GM12878 (cell line): Measurements from ENCODE around the gene IL27RA.
"Not testable (repeated sequence)": the region's sequence is repeated elsewhere in the genome, so short reads cannot be mapped to it uniquely, and the experiment has no call there.

Source experiments
- CBFB ChIP-seq: IDR thresholded peaks from 2 replicates; pipeline ENCODE4 v1.6.1; 2016; ENCODE audit warnings: antibody characterized with exemption, low read depth
- CREM ChIP-seq: IDR thresholded peaks from 2 replicates; pipeline ENCODE4 v1.6.1; 2014; ENCODE audit warnings: antibody characterized with exemption, low read depth
- CTCF ChIP-seq, 3 experiments: IDR thresholded peaks in 2 of 3; conservative IDR thresholded peaks in 1 of 3; 2 replicates each; pipeline ENCODE4 v1.5.1; 2011; ENCODE audit warnings: low read depth in 3 of 3, low read length in 3 of 3, mild to moderate bottlenecking in 3 of 3, control low read depth in 2 of 3, moderate library complexity in 2 of 3, inconsistent platforms in 1 of 3, mixed read lengths in 1 of 3; ENCODE audit not compliant: control insufficient read depth in 2 of 3, insufficient read depth in 1 of 3; ENCODE audit errors: extremely low read depth in 1 of 3
- EZH2 ChIP-seq: IDR thresholded peaks from 2 replicates; pipeline ENCODE4 v1.6.1; 2012; ENCODE audit warnings: low read depth, mild to moderate bottlenecking, control low read depth, inconsistent platforms, low read length, borderline replicate concordance; ENCODE audit not compliant: control insufficient read depth
- NFXL1 ChIP-seq: fragments of 450-650 bp; IDR thresholded peaks from 2 replicates; pipeline ENCODE4 v1.6.1; 2017; ENCODE audit warnings: antibody characterized with exemption, mild to moderate bottlenecking, borderline replicate concordance
- POLR2A ChIP-seq: IDR thresholded peaks from 2 replicates; pipeline ENCODE4 v1.6.1; 2011; ENCODE audit warnings: low read depth, mild to moderate bottlenecking, low read length
- POLR2AphosphoS5 ChIP-seq: IDR thresholded peaks from 2 replicates; pipeline ENCODE4 v1.6.1; 2011; ENCODE audit warnings: mild to moderate bottlenecking, low read length, inconsistent platforms
- POU2F2 ChIP-seq: IDR thresholded peaks from 3 replicates; pipeline ENCODE4 v1.6.1; 2011; ENCODE audit warnings: low read depth, mild to moderate bottlenecking, low read length, borderline replicate concordance
- RELB ChIP-seq: fragments of 450-650 bp; IDR thresholded peaks from 2 replicates; pipeline ENCODE4 v1.6.1; 2017; ENCODE audit warnings: low read depth, mild to moderate bottlenecking, moderate library complexity
- SPI1 ChIP-seq: IDR thresholded peaks from 2 replicates; pipeline ENCODE4 v1.6.1; 2011; ENCODE audit warnings: low read depth, mild to moderate bottlenecking, low read length, moderate library complexity, borderline replicate concordance; ENCODE audit not compliant: insufficient read depth
- USF1 ChIP-seq: IDR thresholded peaks from 2 replicates; pipeline ENCODE4 v1.6.1; 2011; ENCODE audit warnings: borderline replicate concordance, low read depth, mild to moderate bottlenecking, moderate library complexity, mixed read lengths, low read length; ENCODE audit not compliant: insufficient read depth; ENCODE audit errors: extremely low read length
- YY1 ChIP-seq: IDR thresholded peaks from 2 replicates; pipeline ENCODE4 v1.6.1; 2011; ENCODE audit warnings: low read depth, mild to moderate bottlenecking, low read length
- TF ChIP-seq, protein P1 (sequence below): IDR thresholded peaks from 2 replicates; pipeline ENCODE4 v1.6.1; 2011; ENCODE audit warnings: low read depth, low read length, improper control_type of control experiment, borderline replicate concordance

GRCh38 chr19:14035159-14035558, 3.6 kb downstream of the IL27RA start:
- not testable (repeated sequence) for TF ChIP-seq CREM; POLR2AphosphoS5; CTCF (IDR thresholded peaks at IDR 0.05 in 2 of 3, conservative IDR thresholded peaks at IDR 0.05 in 1 of 3; ENCODE audit: control insufficient read depth in 2 of 3, extremely low read depth in 1 of 3, insufficient read depth in 1 of 3, low read depth in 3 of 3, low read length in 3 of 3); CBFB; EZH2; YY1; POLR2A; NFXL1; POU2F2; USF1; RELB; SPI1
- TF ChIP-seq, protein P1, sequence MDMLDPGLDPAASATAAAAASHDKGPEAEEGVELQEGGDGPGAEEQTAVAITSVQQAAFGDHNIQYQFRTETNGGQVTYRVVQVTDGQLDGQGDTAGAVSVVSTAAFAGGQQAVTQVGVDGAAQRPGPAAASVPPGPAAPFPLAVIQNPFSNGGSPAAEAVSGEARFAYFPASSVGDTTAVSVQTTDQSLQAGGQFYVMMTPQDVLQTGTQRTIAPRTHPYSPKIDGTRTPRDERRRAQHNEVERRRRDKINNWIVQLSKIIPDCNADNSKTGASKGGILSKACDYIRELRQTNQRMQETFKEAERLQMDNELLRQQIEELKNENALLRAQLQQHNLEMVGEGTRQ: not testable (repeated sequence)
